NCI-H2171 (cell line): ENCODE data around the gene TCF12.
A peak's percentile ranks its signal among the peaks of the same experiment; 100 is the strongest.

Experiments
- DNase-seq: peaks from one replicate; lab custom pipeline; 2025; lab: John Stamatoyannopoulos, UW

TCF12 gene

DNA sequence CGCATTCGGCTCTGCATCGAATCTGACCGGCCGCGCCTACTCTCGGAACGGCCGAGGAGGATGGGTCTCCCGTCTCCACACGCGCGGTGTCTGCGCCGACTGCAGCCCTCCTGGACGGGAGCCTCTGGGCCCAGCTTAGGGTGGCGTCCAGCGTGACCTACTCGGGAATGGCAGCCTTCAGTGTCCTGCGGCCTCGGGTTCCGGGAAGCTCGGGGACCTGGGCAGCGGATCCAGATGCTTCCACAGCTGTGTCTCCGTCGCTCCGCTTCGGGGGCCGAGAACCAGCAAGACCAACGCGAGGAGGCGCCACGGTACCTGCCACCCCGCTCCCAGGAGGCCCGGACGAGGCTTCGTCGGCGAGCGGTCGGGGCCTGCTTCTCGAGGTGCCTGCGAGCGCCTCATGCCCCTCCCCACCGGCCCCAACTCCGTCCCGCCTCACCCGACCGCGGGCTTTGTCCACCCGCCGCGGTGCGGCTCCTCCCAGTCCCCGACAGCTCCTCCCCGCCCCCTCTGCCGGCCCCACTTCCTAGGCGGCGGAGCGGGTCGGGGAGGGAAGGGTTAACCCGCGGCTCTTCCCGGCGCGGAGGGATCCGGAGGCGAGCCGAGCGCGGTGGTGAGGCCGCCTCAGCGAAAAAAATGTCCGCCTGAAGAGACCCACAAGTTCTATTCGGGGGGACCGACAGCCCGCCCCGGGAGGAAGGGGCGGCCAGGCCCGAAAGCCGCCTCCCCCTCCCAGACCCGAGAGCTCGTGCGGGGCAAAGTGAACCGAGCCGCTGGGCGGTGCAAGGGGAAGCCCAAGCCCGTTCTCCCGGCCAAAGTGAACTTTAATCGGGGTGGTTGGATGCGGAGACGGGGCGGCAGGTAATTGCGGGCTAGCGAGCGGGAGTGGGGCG is at the start of gene TCF12:
Gene TCF12, plus strand, starts transcription at position 599 of the 893 bp plus-strand sequence. CDS start 1,270 bp downstream, outside the sequence.
- peak; percentile 94 for DNase-seq

DNA sequence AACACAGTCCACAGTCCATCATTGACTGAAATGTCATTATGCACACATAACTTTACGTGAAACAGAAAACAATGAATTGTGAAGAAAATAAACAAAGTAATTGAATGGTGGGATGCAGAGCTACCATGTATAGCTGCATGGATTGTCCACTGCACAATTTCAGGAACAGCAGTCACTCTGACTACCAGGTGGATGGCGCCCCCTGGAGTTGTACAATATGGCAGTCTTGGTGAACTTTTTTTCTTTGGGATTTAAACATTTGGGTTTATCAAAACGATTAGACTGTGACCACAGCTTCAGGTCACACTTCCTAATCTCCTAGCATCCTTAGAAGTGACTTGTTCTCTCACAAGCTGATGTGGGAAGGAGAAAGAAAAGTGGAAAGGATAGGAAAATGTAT is 48.9 kb upstream of the TCF12 start:
- DNase-seq, result no peak

DNA sequence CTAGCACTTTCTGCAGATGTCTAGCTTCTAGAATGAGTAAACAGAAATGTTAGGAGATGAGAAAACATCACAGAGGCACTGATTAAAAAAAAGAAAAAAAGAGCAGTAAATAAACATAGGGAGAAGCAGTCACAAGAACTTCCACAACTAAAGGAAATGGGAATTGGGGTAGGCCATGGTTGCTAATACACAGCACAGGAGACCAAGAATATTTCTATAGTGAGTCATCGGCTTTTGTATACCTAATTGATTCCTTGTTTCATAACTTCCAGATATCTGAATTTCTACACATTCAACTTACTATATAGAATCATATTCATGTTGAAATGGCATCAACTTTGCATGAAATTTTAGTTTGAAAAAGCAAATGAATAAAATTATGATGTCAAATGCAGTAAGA is 47.3 kb upstream of the TCF12 start:
- DNase-seq, result no peak

DNA sequence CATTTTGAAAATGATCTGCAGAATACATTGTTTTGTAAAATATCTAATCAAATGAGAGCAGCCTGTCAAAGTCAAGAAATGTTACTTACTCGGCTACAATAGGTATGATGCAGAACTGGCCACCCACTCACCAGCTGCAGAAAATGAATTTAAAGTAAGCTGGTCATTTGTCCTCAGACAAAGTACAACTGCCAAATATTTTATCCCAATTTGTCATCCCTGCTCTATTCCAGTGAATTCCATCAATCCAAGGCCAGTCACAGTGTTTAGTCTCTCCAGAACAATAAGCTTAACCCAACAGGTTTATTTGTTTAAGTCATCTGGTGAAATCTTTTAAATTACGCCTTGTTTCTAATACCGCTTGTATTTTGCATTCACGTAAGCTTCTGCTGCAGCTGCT is 46.6 kb upstream of the TCF12 start:
- no peak for DNase-seq

DNA sequence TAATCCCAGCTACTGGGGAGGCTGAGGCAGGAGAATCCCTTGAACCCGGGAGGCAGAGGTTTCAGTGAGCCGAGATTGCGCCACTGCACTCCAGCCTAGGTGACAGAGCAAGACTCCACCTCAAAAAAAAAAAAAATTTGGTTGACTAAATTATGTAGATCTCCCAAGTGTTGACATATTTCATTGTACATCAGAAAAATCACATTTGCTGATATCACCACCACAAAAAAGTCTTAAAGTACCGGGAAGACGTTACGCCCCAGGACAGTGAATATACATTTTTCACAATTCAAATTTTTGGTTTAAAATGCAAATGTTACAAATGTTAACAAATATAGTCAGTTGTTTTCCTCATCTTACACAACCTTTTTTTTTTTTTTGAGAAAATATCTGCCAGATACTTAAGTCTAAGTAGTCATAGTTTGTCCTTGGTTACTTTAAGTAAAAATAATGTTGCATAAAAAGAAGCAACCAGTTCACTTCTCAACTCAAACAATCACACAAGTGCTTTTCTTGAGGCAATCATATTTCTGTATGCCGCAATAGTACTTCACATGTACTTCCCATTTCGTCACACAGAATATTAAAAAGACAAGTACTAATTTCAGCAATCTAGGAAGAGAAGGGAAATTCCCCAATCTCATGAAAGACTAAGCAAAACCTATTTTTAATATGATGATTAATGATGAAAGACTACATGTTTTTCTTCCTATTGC is 41.0 kb upstream of the TCF12 start:
- no peak for DNase-seq

DNA sequence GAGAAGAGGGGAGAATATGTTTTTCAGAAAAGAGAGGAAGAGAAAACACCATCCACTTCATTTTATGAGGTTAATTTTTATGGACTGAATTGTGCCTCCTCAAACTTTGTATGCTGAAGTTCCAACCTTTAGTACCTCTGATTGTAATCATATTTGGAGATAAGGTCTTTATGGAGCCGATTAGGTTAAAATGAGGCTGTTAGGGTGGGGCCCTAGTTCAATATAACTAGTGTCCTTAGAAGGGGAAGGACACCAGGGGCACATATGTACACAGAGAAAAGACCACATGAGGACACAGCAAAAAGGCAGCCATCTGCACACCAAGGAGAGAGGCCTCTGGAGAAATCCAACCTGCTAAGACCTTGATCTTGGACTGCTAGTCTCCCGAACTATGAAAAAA is 38.9 kb upstream of the TCF12 start:
- DNase-seq, result no peak

DNA sequence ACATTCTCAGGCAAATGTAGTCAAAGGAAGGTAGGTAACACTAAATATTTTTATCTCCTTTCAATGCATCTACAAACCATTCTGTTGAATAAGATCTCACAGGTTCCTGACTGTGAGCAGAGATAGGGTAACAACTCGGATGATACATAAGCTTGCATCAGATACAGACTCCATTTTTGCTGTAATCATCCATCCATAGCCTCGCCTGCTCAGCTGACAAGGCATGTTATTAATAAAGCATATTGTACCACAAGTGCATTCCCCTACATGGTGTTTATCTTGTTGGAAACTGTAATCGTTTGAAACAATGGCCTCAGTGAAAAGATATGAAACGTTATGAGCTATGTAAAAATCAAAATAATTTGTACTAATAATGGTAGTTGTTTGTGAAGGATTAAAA is 35.4 kb upstream of the TCF12 start:
- DNase-seq, result no peak

DNA sequence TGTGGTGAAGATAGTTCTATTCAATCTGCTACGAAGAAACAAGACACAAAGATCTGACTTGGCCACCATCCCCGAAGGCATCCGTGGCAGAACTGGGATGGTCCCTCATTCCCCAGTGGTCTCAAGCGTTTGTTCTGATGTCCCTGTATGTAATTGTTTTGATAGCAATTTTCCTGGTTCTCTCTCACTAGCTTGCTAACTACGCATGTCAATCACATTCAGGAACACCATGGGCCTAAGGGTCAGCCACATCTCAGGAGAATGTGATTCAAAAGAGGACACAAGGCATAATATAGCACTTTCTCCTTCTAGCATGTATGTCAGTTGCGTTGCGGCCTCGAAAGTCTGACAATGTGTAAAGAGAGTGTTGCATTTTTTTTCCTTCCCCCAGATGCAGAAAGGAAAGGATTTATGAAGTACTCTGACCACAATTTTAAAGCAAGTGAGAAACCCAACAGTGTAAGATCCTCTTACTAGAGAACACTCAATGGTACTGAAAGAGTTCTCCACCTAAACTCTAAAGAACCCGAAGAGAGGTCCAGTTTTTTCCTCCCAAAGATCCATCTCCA is 32.0 kb upstream of the TCF12 start:
- no peak for DNase-seq

DNA sequence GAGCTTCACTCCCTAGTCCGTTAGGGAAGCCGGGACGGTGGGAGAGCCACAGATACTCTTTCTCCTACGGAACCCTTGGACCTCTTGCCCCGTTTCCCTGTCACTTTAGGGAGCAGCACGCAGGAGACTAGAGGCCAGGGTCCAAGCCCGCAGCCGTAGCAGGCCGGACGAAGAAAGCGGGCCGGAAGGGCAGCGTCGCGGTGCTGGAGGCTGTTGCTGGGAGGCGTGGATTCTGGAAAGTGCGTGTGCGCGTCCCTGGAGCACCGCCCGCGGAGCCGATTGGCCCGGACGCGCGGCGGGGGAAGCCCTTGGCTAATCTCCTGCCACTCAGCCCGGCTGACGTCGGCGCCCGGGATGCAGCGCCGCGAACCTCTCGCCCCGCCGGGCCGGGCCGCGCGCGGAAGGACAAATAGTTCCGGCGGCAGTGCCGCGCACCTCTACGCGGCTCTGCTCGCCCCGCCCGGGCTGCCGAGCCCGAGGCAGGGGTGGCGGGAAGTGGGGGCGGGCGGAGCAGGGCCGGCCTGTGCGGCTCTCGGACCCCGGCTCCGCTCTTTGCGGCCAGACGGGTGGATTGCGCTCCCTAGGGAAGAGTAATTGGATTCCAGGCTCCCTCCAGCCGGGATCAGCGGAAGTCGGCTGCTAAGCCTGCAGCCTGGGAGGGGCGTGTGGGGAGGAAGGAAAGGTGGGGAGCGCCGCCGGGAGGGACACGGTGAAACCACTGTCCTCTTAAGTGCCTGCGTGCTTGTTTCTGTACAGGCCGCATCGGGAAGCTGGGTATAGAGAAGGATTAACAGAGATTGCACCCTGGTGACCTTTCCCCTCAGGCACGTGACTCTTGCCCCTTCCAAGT is 31.3 kb upstream of the TCF12 start:
- DNase-seq, result peak; percentile 96

DNA sequence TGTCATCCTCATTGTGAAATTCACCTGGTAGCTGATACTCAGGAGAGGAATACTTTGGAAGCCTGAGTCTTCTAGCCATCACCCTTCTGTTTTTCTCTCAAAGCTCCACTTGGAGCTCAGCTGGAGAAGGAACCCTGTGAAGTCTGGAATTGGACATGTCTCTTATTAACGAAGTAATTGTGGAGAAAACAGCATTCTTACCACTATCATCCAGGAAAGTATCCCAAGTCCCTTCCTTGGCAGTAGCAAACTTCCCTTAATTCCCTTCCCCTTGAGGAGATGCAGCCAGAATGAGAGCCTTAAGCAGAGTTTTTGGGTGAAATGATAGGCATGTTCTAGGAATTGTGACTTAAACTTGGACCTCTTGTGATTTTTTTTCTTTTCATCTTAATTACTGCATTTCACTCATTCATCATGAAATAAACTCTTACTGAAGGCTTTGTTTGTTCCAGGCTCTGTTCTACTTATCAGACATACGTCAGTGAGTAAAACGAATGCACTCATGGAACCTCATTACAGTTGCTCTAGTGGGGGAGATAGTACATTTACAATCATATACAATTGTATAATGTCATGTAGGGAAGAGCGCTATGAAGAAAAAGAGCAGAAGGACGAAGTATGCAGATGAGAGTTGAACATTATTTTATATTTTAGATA is 30.5 kb upstream of the TCF12 start:
- no peak for DNase-seq

DNA sequence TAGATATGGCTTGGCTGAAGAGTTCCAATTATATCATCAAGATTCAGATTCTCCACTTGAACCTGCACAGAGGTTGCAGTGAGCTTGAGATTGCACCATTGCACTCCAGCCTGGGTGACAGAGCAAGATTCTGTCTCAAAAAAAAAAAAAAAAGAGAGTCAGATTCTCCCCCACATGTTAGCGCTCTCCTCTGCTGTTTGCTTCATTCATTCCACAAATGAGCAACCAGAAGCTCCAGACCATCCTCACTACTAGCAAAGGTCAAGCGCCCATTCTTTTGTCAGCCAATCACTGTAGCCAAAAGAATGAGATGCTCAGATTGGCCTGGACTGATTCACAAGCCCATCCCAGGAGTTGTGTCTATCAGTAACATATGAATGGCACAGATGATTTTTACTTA is 28.4 kb upstream of the TCF12 start:
- no peak for DNase-seq

DNA sequence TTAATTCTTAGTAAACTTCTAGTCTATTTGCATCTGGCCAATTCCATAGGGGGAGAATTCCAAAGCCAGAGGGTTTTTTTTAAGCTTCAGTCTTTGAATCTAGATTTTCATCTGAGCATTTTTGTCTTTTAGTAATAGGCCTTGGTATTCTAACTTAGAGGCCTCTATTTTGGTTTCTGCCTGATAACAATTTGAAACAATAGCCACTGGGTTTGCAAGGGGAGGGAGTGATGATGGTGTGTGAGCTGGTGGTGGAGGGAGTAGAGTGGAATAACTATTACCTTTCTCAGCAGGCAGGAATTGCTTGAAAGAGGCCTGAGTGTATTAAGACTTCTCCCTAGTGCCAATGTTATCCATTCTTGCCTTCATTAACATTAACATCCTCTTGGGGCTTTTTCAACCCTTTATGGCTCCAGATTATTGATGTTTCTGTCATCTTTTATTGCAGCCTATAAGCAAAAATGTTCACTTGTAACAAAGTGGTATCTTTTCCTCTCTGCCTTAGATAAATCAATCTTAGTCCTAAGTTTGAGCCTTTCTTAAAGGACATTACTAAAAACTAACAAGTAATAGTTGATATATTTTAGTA is 26.5 kb upstream of the TCF12 start:
- no peak for DNase-seq

DNA sequence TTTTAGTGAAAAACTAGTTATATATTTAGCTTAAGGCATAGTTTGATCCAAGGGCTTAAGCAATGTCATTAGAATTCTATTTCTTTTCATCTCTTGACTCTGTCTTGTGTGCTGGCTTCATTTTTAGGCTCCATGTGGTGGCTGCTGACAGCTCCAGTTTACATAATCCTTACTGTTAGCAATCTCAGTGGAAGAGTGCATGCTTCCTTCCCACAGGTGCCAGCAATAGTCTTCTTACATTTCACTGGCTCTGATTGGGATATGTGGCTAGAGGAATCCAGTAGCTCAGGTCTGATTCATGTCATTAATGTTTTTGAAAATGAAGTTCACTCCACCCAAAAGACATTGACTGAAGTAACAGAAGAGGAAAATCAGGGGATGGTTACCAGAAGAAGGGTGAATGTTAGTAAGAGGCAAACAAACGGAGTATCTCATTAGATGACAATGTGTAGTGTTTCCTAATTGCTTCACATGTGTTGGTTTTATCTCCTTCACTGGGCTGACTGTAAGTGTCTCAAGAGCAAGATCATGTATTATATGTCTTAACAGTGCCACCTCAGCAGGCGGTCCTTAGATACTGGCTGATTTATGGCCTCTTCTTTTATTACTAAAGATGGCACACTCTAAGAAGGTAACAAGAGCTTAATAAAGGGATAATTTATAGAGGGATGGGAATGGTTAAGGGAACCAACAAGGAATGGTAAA is 25.6 kb upstream of the TCF12 start:
- no peak for DNase-seq

DNA sequence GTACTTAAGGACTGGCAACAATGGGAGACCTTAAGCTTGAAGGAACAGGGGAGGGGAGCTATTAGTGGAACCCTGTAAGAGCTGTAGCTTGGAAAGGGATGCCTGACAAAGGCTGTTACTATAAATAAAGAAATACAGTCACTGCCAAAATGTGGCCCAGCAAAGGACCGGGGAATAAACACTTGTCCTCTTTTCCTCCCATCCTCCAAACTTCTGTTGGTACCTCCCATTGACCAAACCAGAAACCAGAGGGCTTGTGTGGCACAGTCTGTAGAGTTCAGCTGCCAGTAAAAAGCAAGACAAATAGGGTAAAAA is 25.1 kb upstream of the TCF12 start:
- no peak for DNase-seq

DNA sequence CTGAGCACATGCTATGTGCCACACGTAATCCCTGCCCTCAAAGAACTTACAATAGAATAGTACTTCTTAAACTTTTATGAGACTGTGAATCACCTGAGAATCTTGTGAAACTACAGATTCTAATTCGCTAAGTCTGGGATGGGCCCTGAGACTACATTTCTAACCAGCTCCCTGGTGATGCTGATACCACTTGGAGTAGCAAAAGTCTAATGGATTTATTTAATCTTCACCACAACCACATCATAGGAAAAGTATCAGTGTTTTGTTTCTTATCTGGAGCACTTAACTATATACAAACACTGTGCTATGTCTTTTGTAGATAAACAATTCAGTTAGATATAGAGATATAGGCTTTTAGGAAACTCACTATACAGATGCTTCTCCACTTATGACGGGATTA is 23.8 kb upstream of the TCF12 start:
- no peak for DNase-seq

DNA sequence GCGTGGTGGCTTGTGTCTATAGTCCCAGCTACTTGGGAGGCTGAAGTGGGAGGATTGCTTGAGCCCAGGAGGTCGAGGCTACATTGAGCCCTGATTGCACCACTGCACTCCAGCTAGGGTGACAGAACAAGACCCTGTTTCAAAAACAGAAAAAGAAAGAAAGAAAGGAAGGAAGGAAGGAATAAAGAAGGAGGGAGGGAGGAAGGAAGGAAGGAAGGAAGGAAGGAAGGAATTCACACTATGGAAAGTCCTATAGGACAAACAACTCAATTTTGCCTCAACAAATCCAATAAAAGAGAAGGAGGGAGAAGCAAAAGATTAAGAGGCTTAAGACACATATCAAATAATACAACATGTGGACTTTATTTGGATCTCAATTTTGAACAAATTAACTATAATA is 16.5 kb upstream of the TCF12 start:
- no peak for DNase-seq

DNA sequence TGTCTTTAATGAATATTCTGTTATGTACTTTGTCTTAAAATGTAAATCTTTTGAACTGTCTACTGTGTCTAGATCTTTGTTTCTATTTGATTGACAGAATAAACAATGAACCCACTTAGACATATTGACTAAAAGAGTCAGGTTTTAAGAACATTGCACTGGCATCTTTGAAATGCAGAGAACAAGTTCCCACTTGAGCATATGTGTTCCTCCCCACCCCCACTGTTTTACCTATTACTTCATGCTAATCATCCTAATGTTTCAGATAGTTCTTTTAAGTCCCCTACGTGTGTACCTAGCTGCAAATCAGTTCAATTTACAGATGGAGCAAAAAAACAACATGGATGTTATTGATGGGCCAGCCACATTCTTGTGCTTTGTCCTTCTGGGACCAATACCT is 11.7 kb upstream of the TCF12 start:
- no peak for DNase-seq

DNA sequence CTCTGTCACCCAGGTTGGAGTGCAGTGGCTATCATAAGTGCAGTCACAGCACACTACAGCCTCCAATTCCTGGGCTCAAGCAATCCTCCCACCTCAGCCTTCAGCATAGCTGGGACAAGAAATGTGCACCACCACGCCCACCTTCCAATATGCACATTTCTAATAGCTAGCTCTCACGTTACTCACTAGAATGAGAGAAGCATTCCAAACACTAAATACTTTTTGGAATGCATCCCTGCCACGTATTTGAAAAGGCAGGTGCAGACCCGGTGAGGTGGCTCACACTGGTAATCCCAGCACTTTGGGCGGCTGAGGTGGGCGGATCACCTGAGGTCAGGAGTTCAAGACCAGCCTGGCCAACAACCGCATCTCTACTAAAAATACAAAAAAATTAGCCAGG is 7.6 kb upstream of the TCF12 start:
- no peak for DNase-seq

DNA sequence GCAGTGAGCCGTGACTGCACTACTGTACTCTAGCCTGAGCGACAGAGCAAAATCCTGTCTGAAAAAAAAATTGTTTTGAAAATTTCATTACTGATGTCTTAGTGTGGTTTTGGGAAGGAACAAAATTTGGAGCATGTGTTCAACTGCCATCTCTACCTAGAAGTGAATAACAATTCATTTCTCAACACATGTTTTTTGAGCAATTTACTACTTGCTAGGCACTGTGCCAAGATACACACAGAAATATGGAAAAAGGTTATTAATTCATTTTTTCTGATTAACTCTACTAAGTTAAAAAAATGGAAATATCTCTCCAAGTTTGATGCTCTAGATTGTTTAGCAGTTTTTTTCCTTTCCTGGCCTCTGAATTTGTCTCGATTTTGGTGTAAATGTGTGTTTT is 5.2 kb upstream of the TCF12 start:
- no peak for DNase-seq

DNA sequence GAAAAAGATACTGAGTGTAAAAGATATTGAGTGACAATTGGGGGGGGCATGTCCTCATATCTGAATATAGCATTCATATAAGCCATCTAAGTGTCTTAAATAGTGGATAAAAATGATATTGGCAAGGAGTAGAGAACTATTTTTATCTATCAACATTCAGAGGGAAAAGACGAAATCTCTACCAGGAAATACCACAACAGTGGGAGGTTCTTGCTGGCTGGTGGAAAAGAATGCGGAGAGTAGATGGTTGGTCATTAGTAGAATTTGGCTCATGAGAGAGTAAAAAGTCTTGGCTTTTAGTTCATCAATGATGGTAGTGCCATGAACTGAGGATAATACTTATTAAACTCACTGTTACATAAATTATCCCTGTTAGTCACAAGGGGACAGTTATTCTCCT is 4.8 kb upstream of the TCF12 start:
- DNase-seq, result no peak

DNA sequence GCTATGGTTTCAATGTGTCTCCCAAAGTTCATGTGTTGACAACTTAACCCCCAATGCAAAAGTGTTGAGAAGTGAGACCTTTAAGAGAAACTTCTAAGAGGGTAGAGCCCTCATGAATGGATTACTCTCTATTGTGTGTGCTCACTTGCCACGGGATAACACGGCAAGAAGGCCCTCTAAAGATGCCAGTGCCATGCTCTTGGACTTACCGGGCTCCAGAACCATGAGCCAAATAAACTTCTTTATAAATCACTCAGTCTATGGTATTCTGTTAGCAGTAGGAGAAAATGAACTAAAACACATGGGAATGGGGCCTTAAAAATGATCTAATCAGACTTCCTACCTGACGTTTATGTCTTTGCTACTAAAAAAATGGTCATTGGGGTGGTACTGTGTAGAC is 2.6 kb upstream of the TCF12 start:
- no peak for DNase-seq
